VCaP (cell line): ENCODE results near the gene HSPA5.
A peak's percentile ranks its signal among the peaks of the same experiment; 100 is the strongest.
"Not testable (repeated sequence)": the region's sequence is repeated elsewhere in the genome, so short reads cannot be mapped to it uniquely, and the experiment has no call there.

ENCODE experiments used
- H3K27ac ChIP-seq: fragments of 450-650 bp; 2 replicates; pipeline ENCODE4 v1.5.1; 2017
- TF ChIP-seq, protein P1 (sequence below): fragments of 450-650 bp; conservative IDR thresholded peaks from 2 replicates; pipeline ENCODE4 v1.5.1; 2017; ENCODE audit warnings: mild to moderate bottlenecking, moderate library complexity

HSPA5 gene

DNA sequence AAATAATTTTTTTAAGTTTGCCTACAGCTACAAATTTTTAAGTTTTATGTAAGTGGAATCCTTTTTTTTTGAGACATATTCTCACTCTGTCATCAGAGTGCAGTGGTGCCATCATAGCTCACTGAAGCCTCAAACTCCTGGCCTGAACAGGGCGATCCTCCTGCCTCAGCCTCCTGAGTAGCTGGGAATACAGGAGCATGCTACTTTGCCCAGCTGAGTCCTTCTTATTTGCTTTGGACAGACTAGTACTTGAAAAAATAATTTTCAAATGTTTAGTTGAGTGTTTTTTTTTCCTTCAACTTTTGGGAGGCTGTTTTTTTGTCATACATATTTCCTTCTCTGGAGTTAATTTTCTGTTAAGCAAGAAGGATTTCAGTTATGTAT lies 27.9 kb upstream of the HSPA5 start:
- TF ChIP-seq, protein P1, sequence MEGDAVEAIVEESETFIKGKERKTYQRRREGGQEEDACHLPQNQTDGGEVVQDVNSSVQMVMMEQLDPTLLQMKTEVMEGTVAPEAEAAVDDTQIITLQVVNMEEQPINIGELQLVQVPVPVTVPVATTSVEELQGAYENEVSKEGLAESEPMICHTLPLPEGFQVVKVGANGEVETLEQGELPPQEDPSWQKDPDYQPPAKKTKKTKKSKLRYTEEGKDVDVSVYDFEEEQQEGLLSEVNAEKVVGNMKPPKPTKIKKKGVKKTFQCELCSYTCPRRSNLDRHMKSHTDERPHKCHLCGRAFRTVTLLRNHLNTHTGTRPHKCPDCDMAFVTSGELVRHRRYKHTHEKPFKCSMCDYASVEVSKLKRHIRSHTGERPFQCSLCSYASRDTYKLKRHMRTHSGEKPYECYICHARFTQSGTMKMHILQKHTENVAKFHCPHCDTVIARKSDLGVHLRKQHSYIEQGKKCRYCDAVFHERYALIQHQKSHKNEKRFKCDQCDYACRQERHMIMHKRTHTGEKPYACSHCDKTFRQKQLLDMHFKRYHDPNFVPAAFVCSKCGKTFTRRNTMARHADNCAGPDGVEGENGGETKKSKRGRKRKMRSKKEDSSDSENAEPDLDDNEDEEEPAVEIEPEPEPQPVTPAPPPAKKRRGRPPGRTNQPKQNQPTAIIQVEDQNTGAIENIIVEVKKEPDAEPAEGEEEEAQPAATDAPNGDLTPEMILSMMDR, result no peak
- no peak overlapping the region for H3K27ac ChIP-seq

GRCh38 chr9:125268394-125269013 lies 27.4 kb upstream of the HSPA5 start:
- H3K27ac ChIP-seq, result no peak overlapping the region
- TF ChIP-seq, protein P1, result no peak

- H3K27ac ChIP-seq, result not testable (repeated sequence)
Observed at GRCh38 chr9:125264068-125264467, 22.9 kb upstream of the HSPA5 start.

DNA sequence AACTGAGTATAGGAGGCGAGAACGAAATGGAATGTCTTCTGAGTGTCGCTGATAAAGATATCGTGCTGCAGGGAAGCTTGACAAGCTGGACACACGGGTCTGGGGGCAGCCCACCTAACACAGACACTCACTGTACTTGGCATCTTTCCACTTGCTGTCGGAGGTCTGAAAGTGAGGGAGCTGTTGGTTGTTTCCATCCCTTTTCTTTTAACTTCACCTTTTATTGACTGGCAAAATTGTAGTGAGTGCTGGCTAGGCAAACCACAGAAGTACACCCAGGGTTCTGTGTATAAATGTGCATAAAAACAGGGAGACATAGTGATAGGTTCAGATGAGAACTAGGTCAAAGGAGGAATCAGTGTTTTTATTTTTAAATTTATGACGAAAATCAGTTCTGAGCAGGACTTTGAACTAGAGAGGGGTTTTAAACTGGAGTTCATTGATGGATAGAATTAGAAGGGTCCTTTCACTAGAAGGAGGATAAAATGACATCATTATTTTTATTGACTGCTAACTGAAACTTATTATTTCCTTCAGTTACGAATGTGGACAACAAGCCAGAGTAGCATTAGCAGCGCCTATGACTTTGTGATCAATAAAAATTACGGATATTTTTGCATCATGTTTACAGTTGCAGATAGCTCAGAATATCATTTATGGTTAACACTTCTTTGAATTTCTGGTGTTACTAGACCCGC lies 21.3 kb upstream of the HSPA5 start:
- peak overlapping the region; percentile 88 for H3K27ac ChIP-seq
- TF ChIP-seq, protein P1, result no peak

GRCh38 chr9:125261501-125262293 lies 20.6 kb upstream of the HSPA5 start, which contains the start of gene GAPVD1:
GAPVD1 (plus strand) TSS chr9:125261826; CDS start chr9:125298922, 37,096 bp downstream.
- peak within 1 kb of the TSS; percentile 88 for H3K27ac ChIP-seq
- TF ChIP-seq, protein P1, result peak; percentile 70

- H3K27ac ChIP-seq, result peak overlapping the region; percentile 88
Observed at GRCh38 chr9:125260561-125260960, 19.4 kb upstream of the HSPA5 start.

DNA sequence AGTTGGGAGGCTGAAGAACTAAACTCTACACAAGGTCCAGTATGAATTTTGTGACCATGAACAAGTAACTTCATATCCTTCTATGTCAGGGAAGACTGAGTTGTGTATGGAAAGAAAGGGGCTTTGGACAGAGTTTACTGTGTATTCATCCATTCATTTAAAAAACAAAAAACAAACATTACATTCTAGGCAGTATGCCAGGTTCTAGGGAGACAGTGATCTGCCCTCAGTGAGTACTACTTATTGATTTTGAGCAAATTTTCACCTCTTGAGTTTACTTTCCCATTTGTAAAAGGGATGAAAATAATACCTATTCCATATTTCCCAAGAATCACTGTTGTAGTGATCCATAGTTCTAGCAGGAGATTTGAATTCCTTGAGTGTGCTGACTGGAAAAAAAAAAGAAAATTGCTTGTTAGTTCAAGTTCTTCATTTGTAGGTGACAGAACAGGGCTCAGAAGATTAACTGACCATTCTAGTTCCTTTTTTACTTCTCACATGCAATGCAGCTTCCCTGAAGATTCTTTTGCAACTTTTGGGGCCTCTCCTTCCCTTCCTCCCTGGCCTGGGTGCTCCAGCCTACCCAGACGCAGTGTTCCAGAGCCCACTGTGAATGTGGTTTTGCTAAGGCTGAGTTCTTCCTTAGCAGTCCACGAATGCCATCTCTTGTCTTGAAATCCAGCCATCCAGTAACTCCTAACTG lies 17.8 kb upstream of the HSPA5 start:
- TF ChIP-seq, protein P1, result no peak

More at GRCh38 chr9:125260561-125260960, 19.4 kb upstream of the HSPA5 start:
- TF ChIP-seq, protein P1, result no peak

More for the DNA sequence above, 17.8 kb upstream of the HSPA5 start:
- peak overlapping the region; percentile 9; the same call in 1 of the 2 replicates for H3K27ac ChIP-seq
